K562 (cell line): ENCODE results near the gene TNK2. TPM values are rescaled to one million over a fixed set of nuclear protein-coding genes. Genes with fewer than 3 reads are reported as not detected.
"Not testable (repeated sequence)": the region's sequence is repeated elsewhere in the genome, so short reads cannot be mapped to it uniquely, and the experiment has no call there.

Source experiments
- ATAC-seq: fragments of 200-7000 bp; cut with Tn5 transposase; 3 replicates; pipeline ENCODE4 v1.9.1; 2020; ENCODE audit warnings: moderate library complexity
- BruUV-seq: library from RNA; stranded (reverse); fragments of 400-500 nt; replicated peaks from 2 replicates; lab custom pipeline; 2021; lab: Mats Ljungman, UMichigan
- CTCF ChIA-PET: fragments of 300-600 bp; formaldehyde crosslinking; extraction: SDS; loops from one replicate; lab custom pipeline; 2021; ENCODE audit warnings: low intra/inter-chr PET ratio; lab: Yijun Ruan, JAX
- POLR2A ChIA-PET: fragments of 300-600, 350-650 bp; sonication (Branson Sonifier 250); formaldehyde crosslinking; extraction: SDS; loops from one replicate; lab custom pipeline; 2021; ENCODE audit warnings: antibody characterized with exemption, inconsistent platforms; lab: Yijun Ruan, JAX
- DNase-seq, 4 experiments: peaks; one replicate each; pipeline versions ENCODE4 v3.0.0 to v3.0.0-alpha.2; 2011 to 2018; ENCODE audit warnings: low spot score in 3 of 4, mixed read lengths in 3 of 4; ENCODE audit errors: extremely low read depth in 1 of 4
- FAIRE-seq: peaks from 2 replicates; lab custom pipeline; 2011; peaks lifted over from hg19 to GRCh38; lab: Jason Lieb, UNC
- H2AFZ ChIP-seq: 2 replicates; pipeline ENCODE4 v1.6.0; 2011; ENCODE audit warnings: low read depth, low read length, control low read depth, inconsistent platforms
- H3K27ac ChIP-seq: fragments of 200-600 bp; 3 replicates; pipeline ENCODE4 v1.8.0; 2011; ENCODE audit warnings: low read depth, mild to moderate bottlenecking, control low read depth, inconsistent platforms, low read length, moderate library complexity, mixed read lengths; ENCODE audit errors: extremely low read depth
- H3K27me3 ChIP-seq, 2 experiments: fragments of 300-600 bp in 1 of 2; 2 replicates in 1 of 2; 3 replicates in 1 of 2; pipeline versions ENCODE4 v1.6.0 to v1.8.0; 2011; ENCODE audit warnings: inconsistent platforms in 2 of 2, low read length in 2 of 2, mild to moderate bottlenecking in 1 of 2, mixed read lengths in 1 of 2, moderate library complexity in 1 of 2; ENCODE audit not compliant: control insufficient read depth in 2 of 2, insufficient read depth in 2 of 2
- H3K36me3 ChIP-seq: fragments of 300-600 bp; 3 replicates; pipeline ENCODE4 v1.8.0; 2011; ENCODE audit warnings: mild to moderate bottlenecking, low read length, inconsistent platforms; ENCODE audit not compliant: control insufficient read depth, insufficient read depth
- H3K4me1 ChIP-seq, 2 experiments: fragments of 200-600 bp in 1 of 2; replicated peaks in 1 of 2; 2 replicates in 1 of 2; 3 replicates in 1 of 2; pipeline versions ENCODE4 v1.5.1 to v1.8.0; 2011; ENCODE audit warnings: inconsistent platforms in 2 of 2, low read length in 2 of 2, mild to moderate bottlenecking in 1 of 2, mixed read lengths in 1 of 2, moderate library complexity in 1 of 2; ENCODE audit not compliant: control insufficient read depth in 2 of 2, insufficient read depth in 2 of 2
- H3K4me2 ChIP-seq: 2 replicates; pipeline ENCODE4 v1.6.1; 2011; ENCODE audit warnings: low read length, control low read depth, inconsistent platforms, mixed read lengths; ENCODE audit not compliant: insufficient read depth
- H3K4me3 ChIP-seq: fragments of 200-600 bp; sonication (generic), shearing (Covaris generic); 2 replicates; pipeline ENCODE4 v1.5.1; 2016; ENCODE audit warnings: control low read depth, inconsistent platforms
- H3K79me2 ChIP-seq: fragments of 200-600 bp; 3 replicates; pipeline ENCODE4 v1.8.0; 2011; ENCODE audit warnings: low read length, inconsistent platforms; ENCODE audit not compliant: control insufficient read depth, insufficient read depth
- H3K9ac ChIP-seq, 2 experiments: 2 replicates each; pipeline versions ENCODE4 v1.6.0 to v1.6.1; 2011; ENCODE audit warnings: low read depth in 2 of 2, low read length in 2 of 2, control low read depth in 1 of 2, inconsistent platforms in 1 of 2, mild to moderate bottlenecking in 1 of 2, mixed read lengths in 1 of 2; ENCODE audit not compliant: insufficient read depth in 1 of 2
- H3K9me1 ChIP-seq: one replicate; pipeline ENCODE4 v1.6.0; 2011; ENCODE audit warnings: inconsistent platforms, mild to moderate bottlenecking, low read length, moderate library complexity; ENCODE audit not compliant: control insufficient read depth, insufficient read depth
- H3K9me3 ChIP-seq: replicated peaks from 2 replicates; pipeline ENCODE4 v1.5.1; 2011; ENCODE audit warnings: low read depth, low read length, inconsistent platforms; ENCODE audit not compliant: control insufficient read depth, insufficient read depth
- H4K20me1 ChIP-seq: replicated peaks from 2 replicates; pipeline ENCODE4 v1.6.1; 2011; ENCODE audit warnings: low read length, inconsistent platforms, mixed read lengths; ENCODE audit not compliant: control insufficient read depth, insufficient read depth
- ATF7 ChIP-seq: fragments of 450-650 bp; IDR thresholded peaks from 2 replicates; pipeline ENCODE4 v1.7.1; 2014; ENCODE audit warnings: mild to moderate bottlenecking, moderate library complexity
- CBX5 ChIP-seq: IDR thresholded peaks from 2 replicates; pipeline ENCODE4 v1.6.1; 2014; ENCODE audit warnings: low read depth, borderline replicate concordance
- DPF2 ChIP-seq: fragments of 450-650 bp; IDR thresholded peaks from 2 replicates; pipeline ENCODE4 v1.6.1; 2016
- ETV5 ChIP-seq: sonication (generic); formaldehyde crosslinking; IDR thresholded peaks from 2 replicates; pipeline ENCODE4 v1.4.0; 2020; ENCODE audit warnings: low read depth, mild to moderate bottlenecking, missing genetic modification reagents
- HDGF ChIP-seq: fragments of 450-650 bp; IDR thresholded peaks from 2 replicates; pipeline ENCODE4 v1.6.1; 2016
- MAZ ChIP-seq, 2 experiments: fragments of 450-650 bp in 1 of 2; sonication (generic) in 1 of 2; formaldehyde crosslinking; IDR thresholded peaks in 1 of 2; conservative IDR thresholded peaks in 1 of 2; 2 replicates each; pipeline versions ENCODE4 v1.4.0 to v1.5.0; 2020; ENCODE audit warnings: mild to moderate bottlenecking in 1 of 2, missing genetic modification reagents in 1 of 2
- SMAD2 ChIP-seq: fragments of 150-350 bp; IDR thresholded peaks from 2 replicates; pipeline ENCODE4 v1.6.1; 2014; ENCODE audit warnings: low read depth, mild to moderate bottlenecking, low read length
- SPI1 ChIP-seq: IDR thresholded peaks from 2 replicates; pipeline ENCODE4 v1.6.1; 2011; ENCODE audit warnings: low read depth, low read length, control low read depth, borderline replicate concordance
- ZNF444 ChIP-seq: fragments of 250-450 bp; sonication (Bioruptor Pico); IDR thresholded peaks from 2 replicates; pipeline ENCODE4 v1.4.0; 2020; ENCODE audit warnings: mild to moderate bottlenecking, moderate library complexity
- WGBS: fragments of 100-300 bp; shearing (Covaris generic); methylation state at CpG from one replicate; pipeline ENCODE4 v1.1.6; 2016; ENCODE audit warnings: low coverage, mixed read lengths; ENCODE audit not compliant: insufficient coverage; ENCODE audit errors: missing lambda C conversion rate; 5-methylcytosine and 5-hydroxymethylcytosine counted together
- in situ Hi-C: fragments of 300-500 bp; cut with MboI; formaldehyde crosslinking; loops from 4 replicates; pipeline ENCODE4 v1.15.0; 2018; ENCODE audit warnings: inconsistent platforms, mixed read lengths
- intact Hi-C: fragments of 100-400 bp; cut with micrococcal nuclease; formaldehyde crosslinking; loops from 2 replicates; pipeline ENCODE4 v1.14.2; 2022
- polyA plus RNA-seq, 8 experiments: library from polyadenylated mRNA; depleted of rRNA in 4 of 8; stranded (reverse) in 5 of 8; unstranded in 3 of 8; fragments of >200 nt; fragmentation: Nextera tagmentation in 2 of 8; fragmentation: Illumina TruSeq in 1 of 8; extraction: Ambion mirVana in 2 of 8; extraction: Trizol in 1 of 8; gene quantifications; 2 replicates each; pipeline versions ENCODE4 v1.2.1 to v1.2.3, GENCODE V29; 2011 to 2014; ENCODE audit warnings: inconsistent platforms in 1 of 8, missing spikeins in 1 of 8
- total RNA-seq, 7 experiments: library from RNA; depleted of rRNA in 6 of 7; stranded (reverse); fragments of >200 nt in 6 of 7; fragmentation: Illumina TruSeq in 2 of 7; extraction: Trizol in 2 of 7; gene quantifications; 2 replicates each; pipeline versions ENCODE4 v1.2.1 to v1.2.3, GENCODE V29; 2011 to 2021; ENCODE audit warnings: low replicate concordance in 1 of 7

The TNK2 gene
- total and polyA plus RNA-seq, 9 of the 15 experiments (the other 6 are each of a cell fraction or from before 2014, with no cell fraction given), result 0.03 to 33.8 (median 6.5) TPM

DNA sequence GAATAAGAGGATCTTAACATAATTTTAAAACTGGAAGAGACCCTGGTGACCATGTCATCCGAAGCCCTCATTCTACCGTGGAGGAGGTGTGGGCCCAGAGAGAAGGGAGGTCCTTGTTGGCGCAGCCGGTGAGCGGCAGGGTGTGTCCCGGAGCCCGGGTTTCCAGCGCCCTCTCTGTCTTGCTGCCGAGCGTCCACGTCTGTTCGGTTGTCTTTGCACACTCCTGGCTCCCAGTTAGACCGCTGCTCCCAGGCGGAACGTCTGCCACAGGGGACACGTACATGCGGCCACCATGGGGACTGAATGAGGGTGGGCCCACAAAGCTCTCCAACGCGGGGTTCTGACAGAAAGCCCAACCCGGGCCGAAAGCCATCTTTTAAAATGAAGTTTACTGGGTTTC, 90.0 kb downstream of the TNK2 start (continued):
- TF ChIP-seq HDGF (no peak), SMAD2 (no peak), ZNF444 (CRISPR knock-in tag) (no peak), DPF2 (no peak), SPI1 (no peak), CBX5 (no peak), ETV5 (CRISPR knock-in tag) (no peak), MAZ (CRISPR knock-in tag; conservative IDR thresholded peaks at IDR 0.05 in 1 of 2, IDR thresholded peaks at IDR 0.05 in 1 of 2) (0 out of 4 replicates have a peak, but pooled peaks of 1 of the 2 experiments have one; percentile 19)

- FAIRE-seq (no peak), DNase-seq (no peak), ATAC-seq (no peak)
- no peak overlapping the region for H3K4me3 ChIP-seq
- in situ Hi-C loops (no loop called here), intact Hi-C loops (no loop called here)
- peaks cover 15 to 48% of the 10 kb centered on the region in 2 experiments for H3K27me3 ChIP-seq
- no peaks in the 10 kb centered on the region for H3K36me3 ChIP-seq
- H3K4me2 ChIP-seq, result no peak overlapping the region
- H3K9me3 ChIP-seq, result no peaks in the 10 kb centered on the region
- no peaks in the 10 kb centered on the region for H3K79me2 ChIP-seq
- no peak overlapping the region for H2AFZ ChIP-seq
- peaks cover 10 to 26% of the 10 kb centered on the region in 2 experiments; a peak in 4 of 5 replicates for H3K4me1 ChIP-seq
- BruUV-seq, result no TSS peak
- H3K9me1 ChIP-seq, result peaks cover 3% of the 10 kb centered on the region
- no peak for TF ChIP-seq ATF7
- CTCF ChIA-PET, result no interaction called here
- no peak overlapping the region; a peak in 1 of 4 replicates for H3K9ac ChIP-seq
- H4K20me1 ChIP-seq, result no peaks in the 10 kb centered on the region
- no peak overlapping the region for H3K27ac ChIP-seq
- POLR2A ChIA-PET, result interaction anchor here (1.0 to 1.4 kb wide), 2 partner anchors 8 to 10 kb away, joined by 3 to 4 read pairs; no protein-coding TSS in a partner anchor
- WGBS, result 32% methylated on average over 15 of the region's 17 CpGs
Measured at GRCh38 chr3:195817578-195818135, 90.7 kb downstream of the TNK2 start.

DNA sequence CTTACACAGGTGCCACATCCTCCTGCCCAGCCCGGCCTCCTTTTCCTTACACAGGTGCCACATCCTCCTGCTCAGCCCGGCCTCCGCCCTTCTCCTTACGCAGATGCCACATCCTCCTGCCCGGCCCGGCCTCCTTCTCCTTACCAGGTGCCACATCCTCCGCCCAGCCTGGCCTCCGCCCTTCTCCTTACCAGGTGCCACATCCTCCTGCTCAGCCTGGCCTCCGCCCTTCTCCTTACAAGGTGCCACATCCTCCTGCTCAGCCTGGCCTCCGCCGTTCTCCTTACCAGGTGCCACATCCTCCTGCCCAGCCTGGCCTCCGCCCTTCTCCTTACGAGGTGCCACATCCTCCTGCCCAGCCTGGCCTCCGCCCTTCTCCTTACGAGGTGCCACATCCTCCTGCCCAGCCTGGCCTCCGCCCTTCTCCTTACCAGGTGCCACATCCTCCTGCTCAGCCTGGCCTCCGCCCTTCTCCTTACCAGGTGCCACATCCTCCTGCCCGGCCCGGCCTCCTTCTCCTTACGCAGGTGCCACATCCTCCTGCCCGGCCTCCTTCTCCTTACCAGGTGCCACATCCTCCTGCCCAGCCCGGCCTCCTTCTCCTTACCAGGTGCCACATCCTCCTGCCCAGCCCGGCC, 92.0 kb downstream of the TNK2 start:
- H3K9me1 ChIP-seq, H4K20me1 ChIP-seq, POLR2A ChIA-PET, DNase-seq, BruUV-seq, H3K4me3 ChIP-seq, H3K36me3 ChIP-seq, H3K27ac ChIP-seq, intact Hi-C loops, H3K9ac ChIP-seq, H3K4me2 ChIP-seq, H3K9me3 ChIP-seq, ATAC-seq, H3K79me2 ChIP-seq, CTCF ChIA-PET, FAIRE-seq, in situ Hi-C loops, H2AFZ ChIP-seq: not testable (repeated sequence)
- H3K4me1 ChIP-seq, result peaks cover 10 to 34% of the 10 kb centered on the region in 2 experiments; a peak in 4 of 5 replicates
- 25% methylated on average over 11 of the region's 23 CpGs for WGBS
- peaks cover 11 to 48% of the 10 kb centered on the region in 2 experiments; a peak in 4 of 5 replicates for H3K27me3 ChIP-seq
